ENCODE measurements around the gene SLIT3.

Gene SLIT3

DNA sequence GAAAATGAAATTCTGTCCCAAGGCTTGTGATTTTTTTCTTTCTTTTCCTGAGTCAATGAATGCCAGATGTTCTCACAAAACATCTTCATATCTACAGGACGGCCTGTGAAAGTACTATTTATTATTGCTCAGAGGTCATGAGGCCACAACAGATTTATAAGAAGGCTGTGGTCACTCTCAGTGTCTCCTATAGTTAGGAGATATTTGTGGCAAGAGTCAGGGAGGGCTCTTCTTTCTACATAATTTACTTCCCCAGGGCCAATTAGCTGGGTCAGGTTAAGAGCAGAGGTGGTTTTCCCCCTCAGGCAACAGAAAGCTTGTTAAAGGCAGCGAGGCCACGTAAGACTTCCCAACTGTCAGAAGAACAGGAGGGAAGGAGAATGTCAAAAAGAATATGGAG is 248.7 kb downstream of the SLIT3 start:
- TF ChIP-seq, protein P1, sequence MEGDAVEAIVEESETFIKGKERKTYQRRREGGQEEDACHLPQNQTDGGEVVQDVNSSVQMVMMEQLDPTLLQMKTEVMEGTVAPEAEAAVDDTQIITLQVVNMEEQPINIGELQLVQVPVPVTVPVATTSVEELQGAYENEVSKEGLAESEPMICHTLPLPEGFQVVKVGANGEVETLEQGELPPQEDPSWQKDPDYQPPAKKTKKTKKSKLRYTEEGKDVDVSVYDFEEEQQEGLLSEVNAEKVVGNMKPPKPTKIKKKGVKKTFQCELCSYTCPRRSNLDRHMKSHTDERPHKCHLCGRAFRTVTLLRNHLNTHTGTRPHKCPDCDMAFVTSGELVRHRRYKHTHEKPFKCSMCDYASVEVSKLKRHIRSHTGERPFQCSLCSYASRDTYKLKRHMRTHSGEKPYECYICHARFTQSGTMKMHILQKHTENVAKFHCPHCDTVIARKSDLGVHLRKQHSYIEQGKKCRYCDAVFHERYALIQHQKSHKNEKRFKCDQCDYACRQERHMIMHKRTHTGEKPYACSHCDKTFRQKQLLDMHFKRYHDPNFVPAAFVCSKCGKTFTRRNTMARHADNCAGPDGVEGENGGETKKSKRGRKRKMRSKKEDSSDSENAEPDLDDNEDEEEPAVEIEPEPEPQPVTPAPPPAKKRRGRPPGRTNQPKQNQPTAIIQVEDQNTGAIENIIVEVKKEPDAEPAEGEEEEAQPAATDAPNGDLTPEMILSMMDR (IDR thresholded peaks at IDR 0.05; ENCODE audit: insufficient read depth, missing control alignments), result no peak
- FAIRE-seq, result no peak
- DNase-seq (ENCODE audit: insufficient read length, low spot score), result no peak

GRCh38 chr5:169051351-169051750 is 249.6 kb downstream of the SLIT3 start:
- TF ChIP-seq, protein P1 (IDR thresholded peaks at IDR 0.05; ENCODE audit: insufficient read depth, missing control alignments), result no peak
- DNase-seq (ENCODE audit: insufficient read length, low spot score) (no peak), FAIRE-seq (no peak)

- TF ChIP-seq, protein P1 (IDR thresholded peaks at IDR 0.05; ENCODE audit: insufficient read depth, missing control alignments), result no peak
- no peak for FAIRE-seq
- DNase-seq (ENCODE audit: insufficient read length, low spot score), result no peak
Measured at GRCh38 chr5:169050636-169051035, 250.3 kb downstream of the SLIT3 start.

DNA sequence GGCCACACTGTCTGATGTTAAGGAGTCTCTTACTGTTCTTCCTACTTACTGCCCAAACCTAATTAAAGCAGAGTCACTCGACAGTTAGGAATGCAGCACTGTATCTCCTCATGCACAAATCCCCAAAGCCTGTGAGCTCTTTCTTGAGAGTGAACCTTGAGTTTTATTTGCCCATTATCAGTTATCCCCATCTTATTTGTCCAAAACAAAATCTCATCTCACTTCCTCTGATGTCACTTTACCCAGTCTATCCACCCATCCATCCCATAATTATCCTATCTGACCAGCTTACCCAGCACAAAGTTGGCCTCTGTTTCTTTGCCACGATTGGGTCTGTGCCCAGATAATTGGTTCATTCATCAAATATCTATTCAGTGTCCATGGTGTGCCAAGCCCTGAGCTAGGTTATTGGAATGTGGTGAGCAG is 250.8 kb downstream of the SLIT3 start:
- DNase-seq (ENCODE audit: insufficient read length, low spot score) (no peak), FAIRE-seq (no peak)
- TF ChIP-seq, protein P1 (IDR thresholded peaks at IDR 0.05; ENCODE audit: insufficient read depth, missing control alignments), result no peak

DNA sequence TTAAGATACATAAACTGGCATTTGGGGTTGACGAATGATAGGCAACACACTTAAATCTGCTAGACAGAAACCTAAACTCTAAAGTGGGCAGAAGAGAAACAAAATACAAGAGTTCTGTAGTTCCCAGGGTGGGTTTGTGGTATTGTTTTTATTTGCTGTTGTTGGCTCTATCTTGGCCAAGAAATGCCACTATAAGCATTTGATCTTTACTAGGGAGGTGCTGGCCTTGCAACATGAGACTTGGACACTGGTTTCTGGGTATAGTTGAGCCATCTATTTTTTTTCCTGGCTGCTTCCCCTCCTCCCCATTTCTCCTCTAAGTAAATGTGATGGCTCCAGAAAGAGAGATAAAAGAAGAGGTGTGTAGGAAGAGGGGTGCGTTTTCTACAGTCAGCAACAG is 251.2 kb downstream of the SLIT3 start:
- TF ChIP-seq, protein P1 (IDR thresholded peaks at IDR 0.05; ENCODE audit: insufficient read depth, missing control alignments), result no peak
- FAIRE-seq (no peak), DNase-seq (ENCODE audit: insufficient read length, low spot score) (no peak)

DNA sequence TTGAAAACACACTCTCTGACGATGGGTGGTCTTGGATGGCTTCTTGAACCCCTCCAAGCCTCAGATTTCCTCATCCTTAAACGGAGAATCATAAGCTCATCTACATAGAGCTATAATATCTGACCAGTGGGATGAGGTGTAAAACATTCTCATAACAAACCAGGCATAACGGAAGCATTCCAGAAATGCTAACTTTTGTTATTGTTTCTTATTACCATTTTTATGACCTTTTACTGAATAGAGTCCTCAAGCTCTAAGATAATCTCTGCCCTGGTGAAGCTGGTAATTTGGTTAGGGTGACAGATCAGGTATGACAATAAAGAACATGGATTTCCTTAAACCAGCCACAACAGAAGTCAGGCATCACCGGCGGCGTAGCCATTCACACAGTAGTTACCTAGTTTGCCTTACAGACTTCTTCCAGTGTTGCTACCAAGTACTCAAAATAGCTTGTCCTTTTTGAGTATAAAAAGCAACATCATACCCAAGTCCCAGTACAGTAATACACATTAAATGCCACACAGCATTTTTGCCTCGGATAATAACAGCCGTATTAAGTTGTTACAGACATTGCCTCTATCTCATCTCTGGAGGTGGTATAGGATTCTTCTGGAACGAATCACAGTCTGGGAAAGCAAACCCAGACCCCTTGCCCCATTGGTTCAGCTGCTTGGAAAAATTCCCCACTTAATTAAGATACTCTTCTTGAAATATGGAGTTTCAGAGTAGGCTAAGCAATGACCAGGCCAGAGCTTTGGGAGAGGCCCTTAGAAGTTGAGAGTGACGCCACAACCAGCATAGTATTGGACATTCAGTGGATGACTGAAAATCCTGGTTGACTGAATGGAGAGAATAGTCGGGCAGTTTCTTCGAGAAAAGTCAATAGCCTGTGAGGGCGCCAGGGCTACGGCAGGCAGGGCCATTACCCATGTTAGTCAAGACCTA is 252.5 kb downstream of the SLIT3 start:
- TF ChIP-seq, protein P1 (IDR thresholded peaks at IDR 0.05; ENCODE audit: insufficient read depth, missing control alignments), result no peak
- DNase-seq (ENCODE audit: insufficient read length, low spot score) (no peak), FAIRE-seq (no peak)

DNA sequence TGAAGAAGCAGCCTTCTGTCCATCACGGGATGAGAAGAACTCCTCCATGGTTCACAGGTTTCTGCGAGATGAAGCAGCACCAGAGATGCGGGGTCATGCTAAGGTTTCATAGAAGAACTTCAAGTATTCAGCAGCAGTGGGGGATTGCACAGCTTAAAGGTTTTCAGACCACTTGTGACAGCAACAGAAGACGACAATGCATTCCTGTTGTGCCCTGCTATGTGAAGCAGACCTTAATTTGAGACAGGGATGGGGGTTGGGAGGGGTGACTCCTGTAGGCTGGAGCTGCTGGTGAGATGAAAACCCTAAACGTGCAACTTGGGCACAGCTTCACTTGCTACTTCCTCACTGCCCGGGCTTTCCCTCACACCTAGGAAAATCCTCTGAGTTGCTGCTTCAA is 256.0 kb downstream of the SLIT3 start:
- no peak for DNase-seq (ENCODE audit: insufficient read length, low spot score)
- TF ChIP-seq, protein P1 (IDR thresholded peaks at IDR 0.05; ENCODE audit: insufficient read depth, missing control alignments), result no peak
- FAIRE-seq, result no peak

All from D721Med (cell line).